Activated CD4-positive, alpha-beta memory T cell treated with anti-CD3 and anti-CD28 coated beads for 36 hours (primary cell): ENCODE measurements around the gene CCDC24. TPM values are rescaled to one million over a fixed set of nuclear protein-coding genes. Genes with fewer than 3 reads are reported as not detected.

Source experiments
- CTCF ChIA-PET: fragments of 350-600 bp; sonication (Branson Sonifier 250); formaldehyde crosslinking; loops from one replicate; lab custom pipeline; 2021; ENCODE audit warnings: antibody characterized with exemption, inconsistent platforms; lab: Charles Lee
- POLR2A ChIA-PET: fragments of 350-600 bp; sonication (Branson Sonifier 250); formaldehyde crosslinking; loops from one replicate; lab custom pipeline; 2021; ENCODE audit warnings: antibody characterized with exemption; lab: Charles Lee
- DNase-seq: peaks from one replicate; pipeline ENCODE4 v3.0.0-alpha.2; 2020
- H3K27ac Mint-ChIP-seq: one replicate; pipeline ENCODE4 v1.8.0; 2021; ENCODE audit warnings: mixed read lengths
- H3K27me3 Mint-ChIP-seq: one replicate; pipeline ENCODE4 v1.8.0; 2021; ENCODE audit warnings: mixed read lengths
- H3K36me3 Mint-ChIP-seq: one replicate; pipeline ENCODE4 v1.8.0; 2021; ENCODE audit warnings: mixed read lengths
- H3K4me1 Mint-ChIP-seq: one replicate; pipeline ENCODE4 v1.8.0; 2021; ENCODE audit warnings: low read depth, mixed read lengths
- H3K4me3 Mint-ChIP-seq: one replicate; pipeline ENCODE4 v1.8.0; 2021; ENCODE audit warnings: mild to moderate bottlenecking, mixed read lengths
- H3K9me3 Mint-ChIP-seq: one replicate; pipeline ENCODE4 v1.8.0; 2021; ENCODE audit warnings: mixed read lengths
- intact Hi-C: fragments of 100-400 bp; cut with micrococcal nuclease; formaldehyde crosslinking; loops from one replicate; pipeline ENCODE4 v1.15.1; 2023
- total RNA-seq, 2 experiments: library from RNA; stranded (reverse); gene quantifications; one replicate each; pipeline ENCODE4 v1.2.3, GENCODE V29; 2021

CCDC24 gene
- total RNA-seq, 2 experiments from 2014 or later, result 2.7 to 2.8 TPM

GRCh38 chr1:44002165-44002564 lies 10.8 kb downstream of the CCDC24 start:
- H3K36me3 Mint-ChIP-seq, result peaks cover 14% of the 10 kb centered on the region
- ChIA-PET CTCF (interaction anchor here (1.1 to 4.5 kb wide), 3 partner anchors 10 to 46 kb away, joined by 3 to 16 read pairs (median 9); no protein-coding TSS in a partner anchor), POLR2A (no interaction called here)
- no peaks in the 10 kb centered on the region for H3K4me1 Mint-ChIP-seq
- H3K27me3 Mint-ChIP-seq, result no peaks in the 10 kb centered on the region
- no peak for DNase-seq
- H3K27ac Mint-ChIP-seq, result no peak overlapping the region
- no peaks in the 10 kb centered on the region for H3K9me3 Mint-ChIP-seq
- intact Hi-C loops, result no loop called here
- no peak overlapping the region for H3K4me3 Mint-ChIP-seq

- intact Hi-C loops, result no loop called here
- Mint-ChIP-seq H3K27ac (no peak overlapping the region), H3K4me3 (no peak overlapping the region)
Observed at GRCh38 chr1:44002606-44003157, 11.3 kb downstream of the CCDC24 start.

GRCh38 chr1:44008259-44008658 lies 16.9 kb downstream of the CCDC24 start:
- ChIA-PET POLR2A (no interaction called here), CTCF (no interaction called here)
- Mint-ChIP-seq H3K27ac (no peak overlapping the region), H3K4me3 (no peak overlapping the region), H3K9me3 (no peaks in the 10 kb centered on the region), H3K36me3 (peaks cover 4% of the 10 kb centered on the region), H3K4me1 (no peaks in the 10 kb centered on the region), H3K27me3 (no peaks in the 10 kb centered on the region)
- DNase-seq, result no peak
- intact Hi-C loops, result no loop called here

More at GRCh38 chr1:44002606-44003157, 11.3 kb downstream of the CCDC24 start:
- ChIA-PET CTCF (interaction anchor here (1.1 to 4.5 kb wide), 4 partner anchors 10 to 45 kb away, joined by 3 to 16 read pairs (median 8); no protein-coding TSS in a partner anchor), POLR2A (no interaction called here)
- Mint-ChIP-seq H3K36me3 (peaks cover 14% of the 10 kb centered on the region), H3K4me1 (no peaks in the 10 kb centered on the region), H3K27me3 (no peaks in the 10 kb centered on the region), H3K9me3 (no peaks in the 10 kb centered on the region)
- DNase-seq, result no peak

DNA sequence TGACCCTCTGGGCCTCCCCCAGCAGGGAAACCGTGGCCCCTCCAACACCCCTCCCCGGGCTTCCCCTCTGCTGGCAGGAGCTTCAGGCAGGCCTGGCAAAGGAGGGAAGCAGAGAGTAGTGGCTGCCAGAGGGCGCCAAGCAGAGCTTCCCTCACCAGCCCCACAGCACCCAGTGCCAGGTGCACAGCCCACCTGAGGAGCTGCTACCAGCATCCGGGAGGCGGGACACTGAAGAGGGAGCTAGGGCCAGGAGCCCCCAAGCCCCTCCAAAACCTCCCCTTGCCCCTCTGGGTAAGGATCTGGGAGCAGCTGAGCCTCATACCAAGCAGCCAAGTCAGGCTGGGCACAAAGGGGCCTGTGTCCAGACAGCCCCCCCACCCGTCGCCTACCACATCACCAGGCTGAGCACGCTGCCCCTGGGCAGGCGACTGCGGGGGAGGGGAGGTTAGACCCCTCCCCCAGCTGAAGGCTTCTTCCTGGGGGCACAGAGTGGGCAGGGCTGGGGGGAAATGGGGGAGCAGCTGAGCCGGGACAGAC lies 19.6 kb downstream of the CCDC24 start:
- Mint-ChIP-seq H3K36me3 (peaks cover 4% of the 10 kb centered on the region), H3K4me1 (no peaks in the 10 kb centered on the region), H3K4me3 (no peak overlapping the region), H3K9me3 (no peaks in the 10 kb centered on the region), H3K27ac (no peak overlapping the region), H3K27me3 (no peaks in the 10 kb centered on the region)
- intact Hi-C loops, result no loop called here
- POLR2A ChIA-PET, result interaction anchor here (0.6 kb wide), 1 partner anchor 303 kb away, joined by 3 read pairs; no protein-coding TSS in a partner anchor
- no peak for DNase-seq
- CTCF ChIA-PET, result interaction anchor here (2.3 kb wide), 1 partner anchor 26 kb away, joined by 12 read pairs; no protein-coding TSS in a partner anchor

DNA sequence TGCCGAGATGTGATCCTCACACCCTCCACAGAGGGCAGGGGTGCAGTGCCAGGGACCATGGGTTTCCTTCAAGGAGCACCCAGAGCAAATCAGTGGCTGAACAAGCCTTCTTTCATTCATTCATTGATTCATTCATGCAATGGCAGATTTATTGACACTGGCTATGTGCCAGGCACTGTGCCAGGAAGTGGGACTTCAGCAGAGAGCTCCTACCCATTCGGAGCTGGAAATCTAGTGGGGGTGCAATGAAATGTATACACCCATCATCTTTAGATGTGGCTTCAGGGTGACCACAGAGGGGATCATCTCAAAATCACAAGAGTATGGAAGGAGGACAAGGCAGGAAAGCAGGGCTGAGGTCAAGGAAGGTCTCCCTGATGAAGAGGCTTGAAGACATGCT lies 21.0 kb downstream of the CCDC24 start:
- Mint-ChIP-seq H3K36me3 (peaks cover 2% of the 10 kb centered on the region), H3K27ac (no peak overlapping the region), H3K9me3 (no peaks in the 10 kb centered on the region), H3K27me3 (no peaks in the 10 kb centered on the region), H3K4me3 (no peak overlapping the region), H3K4me1 (no peaks in the 10 kb centered on the region)
- ChIA-PET POLR2A (no interaction called here), CTCF (interaction anchor here (2.3 kb wide), 1 partner anchor 24 kb away, joined by 12 read pairs; no protein-coding TSS in a partner anchor)
- no peak for DNase-seq
- intact Hi-C loops, result no loop called here

DNA sequence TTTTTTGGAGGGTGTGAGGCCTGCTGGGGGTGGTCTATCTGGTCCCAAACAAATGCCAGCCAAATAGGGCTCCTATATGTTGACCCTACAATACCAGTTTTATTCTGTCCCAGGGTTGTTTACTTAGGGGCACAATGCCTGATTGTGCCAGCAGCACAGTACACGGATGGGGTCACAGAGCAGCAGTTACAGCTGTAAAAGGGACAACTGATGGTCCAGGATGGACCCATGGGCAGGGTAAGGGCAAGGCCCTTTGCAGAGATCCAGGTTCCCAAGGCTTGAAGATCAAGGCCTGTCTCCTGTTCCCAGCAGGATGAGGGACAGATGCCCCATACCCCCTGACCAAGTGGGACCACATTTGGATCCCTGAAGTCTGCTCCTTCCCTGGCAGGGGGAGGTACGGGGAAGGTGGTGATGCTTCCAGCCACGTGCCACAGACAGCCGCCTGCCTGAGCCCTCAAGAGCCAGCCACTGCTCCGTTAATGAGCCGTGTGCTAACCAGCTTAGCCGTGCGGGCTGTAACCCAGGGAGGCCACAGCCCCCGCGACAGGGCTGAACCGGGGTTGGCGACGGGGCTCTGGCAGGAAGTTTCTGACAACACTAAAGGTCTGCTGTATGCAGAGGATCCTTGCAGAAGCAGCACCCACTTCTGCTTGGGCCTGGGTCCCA lies 21.7 kb downstream of the CCDC24 start:
- H3K9me3 Mint-ChIP-seq, result no peaks in the 10 kb centered on the region
- H3K36me3 Mint-ChIP-seq, result peaks cover 2% of the 10 kb centered on the region
- intact Hi-C loops, result no loop called here
- no peaks in the 10 kb centered on the region for H3K4me1 Mint-ChIP-seq
- no peak overlapping the region for H3K27ac Mint-ChIP-seq
- POLR2A ChIA-PET, result no interaction called here
- no peak for DNase-seq
- H3K27me3 Mint-ChIP-seq, result no peaks in the 10 kb centered on the region
- H3K4me3 Mint-ChIP-seq, result no peak overlapping the region
- CTCF ChIA-PET, result interaction anchor here (2.3 to 2.6 kb wide), 2 partner anchors 8 to 24 kb away, joined by 12 to 18 read pairs; no protein-coding TSS in a partner anchor

- Mint-ChIP-seq H3K4me3 (no peak overlapping the region), H3K27ac (no peak overlapping the region), H3K27me3 (no peaks in the 10 kb centered on the region), H3K9me3 (no peaks in the 10 kb centered on the region), H3K4me1 (no peaks in the 10 kb centered on the region), H3K36me3 (no peaks in the 10 kb centered on the region)
- intact Hi-C loops, result no loop called here
- ChIA-PET CTCF (interaction anchor here (1.4 to 2.6 kb wide), 2 partner anchors 9 to 23 kb away, joined by 7 to 18 read pairs; no protein-coding TSS in a partner anchor), POLR2A (no interaction called here)
- no peak for DNase-seq
Observed at GRCh38 chr1:44013949-44014348, 22.6 kb downstream of the CCDC24 start.

- Mint-ChIP-seq H3K27ac (no peak overlapping the region), H3K4me1 (no peaks in the 10 kb centered on the region)
- POLR2A ChIA-PET, result no interaction called here
Observed at GRCh38 chr1:44014365-44015104, 23.1 kb downstream of the CCDC24 start.

DNA sequence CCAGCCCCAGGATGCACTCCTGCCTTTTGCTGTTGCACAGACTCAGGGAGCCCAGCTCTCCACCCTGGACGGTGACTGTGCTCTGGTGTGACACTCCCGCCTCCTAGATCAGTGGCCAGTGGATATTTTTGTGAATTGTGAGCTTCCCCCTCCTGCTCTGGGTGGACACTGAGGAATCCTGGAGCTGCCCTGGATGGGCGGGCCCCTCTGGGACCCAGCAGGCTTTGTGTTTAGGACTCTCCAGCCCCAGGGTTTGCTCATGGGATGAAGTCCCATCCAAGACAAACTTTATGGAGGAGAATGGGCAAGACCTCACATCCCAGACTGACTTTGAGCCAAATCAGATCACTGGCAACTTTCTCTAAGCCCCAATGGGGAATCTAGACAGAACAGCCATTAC lies 23.8 kb downstream of the CCDC24 start:
- no peaks in the 10 kb centered on the region for H3K27me3 Mint-ChIP-seq
- POLR2A ChIA-PET, result no interaction called here

More at GRCh38 chr1:44014365-44015104, 23.1 kb downstream of the CCDC24 start:
- DNase-seq, result no peak
- intact Hi-C loops, result no loop called here
- Mint-ChIP-seq H3K9me3 (no peaks in the 10 kb centered on the region), H3K27me3 (no peaks in the 10 kb centered on the region), H3K36me3 (no peaks in the 10 kb centered on the region), H3K4me3 (no peak overlapping the region)
- CTCF ChIA-PET, result interaction anchor here (1.0 to 2.6 kb wide), 3 partner anchors 9 to 34 kb away, joined by 3 to 18 read pairs (median 7); no protein-coding TSS in a partner anchor

GRCh38 chr1:44016041-44016889 lies 24.9 kb downstream of the CCDC24 start:
- no peaks in the 10 kb centered on the region for H3K4me1 Mint-ChIP-seq
- CTCF ChIA-PET, result interaction anchor here (0.9 to 1.5 kb wide), 3 partner anchors 11 to 32 kb away, joined by 3 to 4 read pairs (median 3); no protein-coding TSS in a partner anchor
- intact Hi-C loops, result no loop called here
- no peak overlapping the region for H3K4me3 Mint-ChIP-seq
- no peak overlapping the region for H3K27ac Mint-ChIP-seq
- no peaks in the 10 kb centered on the region for H3K27me3 Mint-ChIP-seq
- H3K9me3 Mint-ChIP-seq, result no peaks in the 10 kb centered on the region
- no peak for DNase-seq
- POLR2A ChIA-PET, result no interaction called here
- no peaks in the 10 kb centered on the region for H3K36me3 Mint-ChIP-seq

More for the DNA sequence above, 23.8 kb downstream of the CCDC24 start:
- DNase-seq, result no peak
- intact Hi-C loops, result no loop called here
- Mint-ChIP-seq H3K4me3 (no peak overlapping the region), H3K27ac (no peak overlapping the region), H3K36me3 (no peaks in the 10 kb centered on the region), H3K9me3 (no peaks in the 10 kb centered on the region), H3K4me1 (no peaks in the 10 kb centered on the region)
- CTCF ChIA-PET, result interaction anchor here (1.0 to 2.6 kb wide), 3 partner anchors 10 to 33 kb away, joined by 3 to 18 read pairs (median 7); no protein-coding TSS in a partner anchor

- no peaks in the 10 kb centered on the region for H3K9me3 Mint-ChIP-seq
- POLR2A ChIA-PET, result no interaction called here
- CTCF ChIA-PET, result interaction anchor here (0.9 to 1.5 kb wide), 3 partner anchors 12 to 31 kb away, joined by 3 to 4 read pairs (median 3); no protein-coding TSS in a partner anchor
- DNase-seq, result no peak
- H3K4me1 Mint-ChIP-seq, result no peaks in the 10 kb centered on the region
- intact Hi-C loops, result no loop called here
- H3K27ac Mint-ChIP-seq, result no peak overlapping the region
- no peak overlapping the region for H3K4me3 Mint-ChIP-seq
- H3K27me3 Mint-ChIP-seq, result no peaks in the 10 kb centered on the region
- peaks cover 2% of the 10 kb centered on the region for H3K36me3 Mint-ChIP-seq
Observed at GRCh38 chr1:44016890-44017400, 25.5 kb downstream of the CCDC24 start.
